ENCODE data around the gene WDR62. TPM values are rescaled to one million over a fixed set of nuclear protein-coding genes. Genes with fewer than 3 reads are reported as not detected.
A peak's percentile ranks its signal among the peaks of the same experiment; 100 is the strongest.

The WDR62 gene
- total RNA-seq = 25.5 TPM
- long read RNA-seq, partial matches to known transcripts = 90 of 114 reads
- long read RNA-seq, other reads (novel, unspliced or antisense) = 24 of 114 reads

- ATAC-seq = peak; percentile 89
- intact Hi-C loops (cut with DNase I) = loop anchor here (1.0 to 10.0 kb wide), 4 partner anchors 41 to 120 kb away; partner anchors contain the start of genes ALKBH6, LRFN3, POLR2I and SDHAF1
- peak; percentile 98 for DNase-seq (ENCODE audit: missing footprints)
Observed at GRCh38 chr19:36054733-36055686, at the start of gene WDR62. Gene WDR62 (plus strand): TSS chr19:36054897. CDS start chr19:36054972, 75 bp downstream.

- DNase-seq (ENCODE audit: missing footprints) (no peak), ATAC-seq (no peak)
- intact Hi-C loops (cut with DNase I) = no loop called here
Observed at GRCh38 chr19:36006955-36007354, 47.7 kb upstream of the WDR62 start.

DNA sequence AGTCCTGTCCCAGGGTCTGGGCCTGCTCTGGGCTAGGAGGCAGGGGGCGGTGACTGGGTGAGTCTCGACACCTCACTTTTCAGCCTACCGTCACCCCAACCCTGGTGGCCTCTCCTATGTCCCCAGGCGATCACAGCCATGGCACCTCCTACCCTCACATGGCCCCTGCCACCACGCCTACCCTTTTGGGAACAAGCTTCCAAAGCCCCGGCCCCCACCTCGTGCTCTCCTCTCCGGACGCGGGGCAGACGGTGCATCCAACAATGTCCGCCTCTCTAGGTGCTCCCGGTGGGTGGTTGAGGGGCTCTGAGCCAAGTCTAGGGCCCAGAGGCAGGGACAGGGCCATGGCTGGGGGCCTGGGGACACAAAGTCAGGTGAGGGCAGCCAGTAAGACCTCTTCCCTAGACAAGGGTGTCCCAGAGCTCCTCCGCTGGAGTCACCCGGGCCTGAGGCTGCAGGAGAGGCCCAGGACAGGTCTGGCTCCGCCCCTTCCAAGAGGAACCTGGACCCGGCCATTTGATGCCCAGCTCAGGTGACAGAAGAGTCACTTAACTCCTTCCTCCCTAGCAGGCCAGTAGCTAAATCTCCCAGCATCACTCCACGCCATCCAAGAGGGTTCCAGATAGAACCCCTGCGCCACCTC lies 46.2 kb upstream of the WDR62 start, which contains the start of gene SYNE4:
TSS of gene SYNE4 (minus strand) at position 478 of the 643 bp plus-strand sequence. CDS start at position 346, 132 bp downstream.
- intact Hi-C loops (cut with DNase I) = no loop called here
- no peak for ATAC-seq
- no peak for DNase-seq (ENCODE audit: missing footprints)

DNA sequence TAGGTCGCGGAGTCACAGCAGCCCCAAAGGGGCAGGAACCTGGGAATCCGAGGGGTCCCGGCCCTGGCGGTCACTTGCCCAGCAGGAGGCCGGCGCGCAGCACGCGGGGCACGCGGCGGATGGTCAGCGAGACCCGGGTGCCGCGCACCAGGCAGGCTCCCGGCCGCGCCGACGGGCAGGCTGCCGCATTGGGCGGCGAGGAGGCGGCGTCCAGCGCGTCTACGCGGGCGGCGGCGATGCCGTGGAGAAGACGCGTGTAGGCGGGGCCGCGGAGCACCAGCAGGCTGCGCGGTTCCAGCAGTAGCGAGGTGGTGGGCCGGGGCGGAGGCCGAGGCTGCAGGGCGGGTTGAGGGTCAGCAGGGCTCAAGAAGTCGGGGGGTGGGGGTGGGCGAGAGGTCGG lies 45.5 kb upstream of the WDR62 start:
- peak; percentile 86 for DNase-seq (ENCODE audit: missing footprints)
- ATAC-seq = peak; percentile 53
- intact Hi-C loops (cut with DNase I) = no loop called here

DNA sequence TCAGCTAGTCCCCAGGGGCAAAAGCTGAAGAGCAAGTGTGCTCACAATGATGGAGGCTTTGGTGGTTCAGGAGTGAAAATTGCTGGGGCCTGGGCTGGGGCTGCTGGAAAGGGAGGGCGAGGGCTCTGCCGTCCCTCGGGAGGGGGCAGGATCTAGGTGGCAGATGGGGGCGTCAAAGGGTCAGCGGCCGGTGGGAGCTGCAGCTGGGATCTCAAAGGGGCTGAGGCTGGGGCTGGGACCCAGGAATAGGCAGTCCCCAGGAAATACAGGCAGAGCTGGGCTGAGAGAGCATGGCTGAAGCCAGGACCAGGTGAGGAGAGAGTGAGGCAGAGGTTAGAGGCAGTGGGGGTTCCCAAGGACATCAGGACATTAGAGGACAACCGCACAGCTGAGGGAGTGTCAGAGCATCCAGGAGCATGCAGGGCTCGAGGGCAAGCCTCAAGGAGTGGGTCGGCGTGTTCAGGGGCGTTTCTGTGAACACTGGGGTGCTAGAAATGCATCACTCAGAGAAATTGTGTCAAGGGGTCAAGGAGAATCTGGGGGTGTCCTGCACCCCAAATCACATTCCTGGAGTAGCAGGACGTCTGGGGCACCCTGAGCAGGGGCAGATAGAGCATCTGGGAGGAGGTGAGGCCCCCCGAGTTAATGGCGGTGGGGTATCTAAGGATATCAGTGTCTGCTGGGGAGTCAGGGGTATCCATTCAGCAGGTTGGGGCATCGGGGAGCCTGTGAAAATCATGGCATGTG lies 44.9 kb upstream of the WDR62 start:
- ATAC-seq = no peak
- DNase-seq (ENCODE audit: missing footprints) = no peak
- intact Hi-C loops (cut with DNase I) = loop anchor here (5.0 kb wide), 1 partner anchor 78 kb away; no protein-coding TSS in a partner anchor

GRCh38 chr19:36010402-36010801 lies 44.3 kb upstream of the WDR62 start:
- DNase-seq (ENCODE audit: missing footprints) (no peak), ATAC-seq (no peak)
- intact Hi-C loops (cut with DNase I) = loop anchor here (5.0 kb wide), 1 partner anchor 78 kb away; no protein-coding TSS in a partner anchor

DNA sequence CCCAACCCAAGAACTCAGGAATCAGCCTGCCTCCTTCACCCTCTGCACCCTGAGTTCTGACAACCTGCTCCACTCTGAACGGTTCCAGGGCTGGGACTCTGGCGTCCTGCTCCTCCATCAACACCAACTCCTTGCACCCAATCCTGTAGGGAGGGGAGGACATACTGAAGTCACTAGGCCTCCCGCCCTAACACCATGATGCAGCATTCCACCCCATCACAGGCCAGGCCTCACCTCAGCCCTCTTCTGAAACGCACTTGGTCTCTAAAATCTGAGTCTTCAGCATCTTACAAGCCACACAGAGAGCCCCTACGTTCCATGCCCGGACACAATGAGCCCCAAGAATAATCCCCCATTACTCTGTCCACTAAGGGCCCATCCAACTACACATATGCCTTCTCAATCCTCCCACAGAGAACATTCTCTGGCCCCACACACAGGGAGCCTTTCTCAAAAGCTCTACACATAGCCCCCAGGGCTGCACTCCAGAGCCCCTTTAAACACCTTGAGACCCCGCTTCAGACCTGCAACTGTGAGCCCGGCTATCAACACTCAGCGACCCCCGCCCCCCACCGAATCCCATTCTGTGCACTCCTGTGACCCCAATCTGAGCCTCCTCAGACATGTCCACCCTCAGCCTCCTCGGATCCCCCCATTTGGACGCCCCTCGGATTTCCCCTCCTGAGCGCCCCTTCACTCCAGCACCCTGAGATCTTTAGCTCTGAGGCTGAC lies 41.3 kb upstream of the WDR62 start:
- no peak for ATAC-seq
- intact Hi-C loops (cut with DNase I) = loop anchor here (1.0 to 5.0 kb wide), 2 partner anchors 41 to 81 kb away; partner anchors contain the start of genes THAP8 and WDR62
- no peak for DNase-seq (ENCODE audit: missing footprints)

- peak; percentile 99 for ATAC-seq
- peak; percentile 100 for DNase-seq (ENCODE audit: missing footprints)
- intact Hi-C loops (cut with DNase I) = loop anchor here (1.0 to 5.0 kb wide), 2 partner anchors 40 to 82 kb away; partner anchors contain the start of genes THAP8 and WDR62
Observed at GRCh38 chr19:36014012-36014924, 40.4 kb upstream of the WDR62 start, which contains the start of gene ALKBH6. Gene ALKBH6 (minus strand): TSS chr19:36014213. CDS start chr19:36013397, 816 bp downstream.

- intact Hi-C loops (cut with DNase I) = no loop called here
- DNase-seq (ENCODE audit: missing footprints) = no peak
- no peak for ATAC-seq
Observed at GRCh38 chr19:36019061-36019670, 35.5 kb upstream of the WDR62 start.

DNA sequence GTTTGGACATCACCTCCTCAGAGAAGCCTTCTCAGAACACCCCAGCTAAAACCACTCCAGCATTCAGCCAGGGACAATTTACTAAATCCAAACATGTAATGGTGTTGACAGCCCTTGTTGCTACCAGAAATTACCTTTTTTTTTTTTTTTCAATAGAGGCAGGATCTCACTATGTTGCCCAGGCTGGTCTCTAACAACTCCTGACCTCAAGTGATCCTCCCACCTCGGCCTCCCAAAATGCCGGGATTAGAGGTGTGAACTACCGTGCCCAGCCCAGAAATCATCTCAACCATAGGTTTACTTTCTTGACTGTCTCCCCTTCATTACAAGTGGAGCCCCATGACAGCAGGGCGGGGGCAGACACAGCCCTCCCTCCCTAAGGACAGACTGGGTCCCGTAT lies 31.3 kb upstream of the WDR62 start:
- no peak for DNase-seq (ENCODE audit: missing footprints)
- ATAC-seq = no peak
- intact Hi-C loops (cut with DNase I) = no loop called here

- no peak for ATAC-seq
- no peak for DNase-seq (ENCODE audit: missing footprints)
- intact Hi-C loops (cut with DNase I) = no loop called here
Observed at GRCh38 chr19:36025541-36025940, 29.2 kb upstream of the WDR62 start.

- ATAC-seq (no peak), DNase-seq (ENCODE audit: missing footprints) (no peak)
- intact Hi-C loops (cut with DNase I) = no loop called here
Observed at GRCh38 chr19:36026091-36026876, 28.4 kb upstream of the WDR62 start.

GRCh38 chr19:36027696-36028095 lies 27.0 kb upstream of the WDR62 start:
- ATAC-seq (no peak), DNase-seq (ENCODE audit: missing footprints) (no peak)
- intact Hi-C loops (cut with DNase I) = no loop called here

- DNase-seq (ENCODE audit: missing footprints) (no peak), ATAC-seq (no peak)
- intact Hi-C loops (cut with DNase I) = no loop called here
Observed at GRCh38 chr19:36028313-36029041, 26.2 kb upstream of the WDR62 start.

Data from Right ventricle myocardium inferior (tissue), 1 donor.